Stimulated activated CD4-positive, alpha-beta T cell treated with anti-CD3 and anti-CD28 coated beads, Interleukin-4, amount 100 ng/mL, for 48 hours (primary cell): ENCODE results near the gene YAP1.

ENCODE experiments used
- DNase-seq, 2 donors: peaks; one replicate each; pipeline ENCODE4 v3.0.0-alpha.2; 2020; ENCODE audit warnings: low read depth in 2 of 2

YAP1 gene

GRCh38 chr11:102117472-102118113 lies 7.3 kb downstream of the YAP1 start:
- DNase-seq: no peak

- no peak for DNase-seq
Measured at GRCh38 chr11:102118937-102119336, 8.7 kb downstream of the YAP1 start.

GRCh38 chr11:102119997-102120396 lies 9.8 kb downstream of the YAP1 start:
- no peak for DNase-seq

- no peak for DNase-seq
Measured at GRCh38 chr11:102120437-102120973, 10.3 kb downstream of the YAP1 start.

- DNase-seq: no peak
Measured at GRCh38 chr11:102121329-102121728, 11.1 kb downstream of the YAP1 start.

GRCh38 chr11:102134597-102134996 lies 24.4 kb downstream of the YAP1 start:
- no peak for DNase-seq

- no peak for DNase-seq
Measured at GRCh38 chr11:102135256-102135655, 25.0 kb downstream of the YAP1 start.

GRCh38 chr11:102138223-102138622 lies 28.0 kb downstream of the YAP1 start:
- no peak for DNase-seq

- DNase-seq: no peak
Measured at GRCh38 chr11:102138670-102139069, 28.4 kb downstream of the YAP1 start.

- DNase-seq: no peak
Measured at GRCh38 chr11:102139081-102139498, 28.8 kb downstream of the YAP1 start.

- DNase-seq: no peak
Measured at GRCh38 chr11:102142333-102142732, 32.1 kb downstream of the YAP1 start.

- DNase-seq: no peak
Measured at GRCh38 chr11:102143867-102144266, 33.6 kb downstream of the YAP1 start.

- DNase-seq: no peak
Measured at GRCh38 chr11:102144357-102145355, 34.4 kb downstream of the YAP1 start.

GRCh38 chr11:102147015-102147414 lies 36.8 kb downstream of the YAP1 start:
- no peak for DNase-seq

- DNase-seq: no peak
Measured at GRCh38 chr11:102147632-102148031, 37.4 kb downstream of the YAP1 start.

GRCh38 chr11:102148059-102148458 lies 37.8 kb downstream of the YAP1 start:
- DNase-seq: no peak

- DNase-seq: no peak
Measured at GRCh38 chr11:102151784-102152525, 41.7 kb downstream of the YAP1 start.

GRCh38 chr11:102153082-102153481 lies 42.8 kb downstream of the YAP1 start:
- DNase-seq: no peak

- no peak for DNase-seq
Measured at GRCh38 chr11:102154806-102155205, 44.6 kb downstream of the YAP1 start.

GRCh38 chr11:102155676-102156075 lies 45.4 kb downstream of the YAP1 start:
- DNase-seq: no peak

- DNase-seq: no peak
Measured at GRCh38 chr11:102157219-102157618, 47.0 kb downstream of the YAP1 start.

- DNase-seq: no peak
Measured at GRCh38 chr11:102158164-102158735, 48.0 kb downstream of the YAP1 start.
